K562 (cell line): Measurements from ENCODE around the gene TRDMT1. TPM values are rescaled to one million over a fixed set of nuclear protein-coding genes. Genes with fewer than 3 reads are reported as not detected.
A peak's percentile ranks its signal among the peaks of the same experiment; 100 is the strongest.

Experiments used
- ARHGAP35 ChIP-seq: fragments of 450-650 bp; IDR thresholded peaks from 2 replicates; pipeline ENCODE4 v1.6.1; 2018; ENCODE audit not compliant: partially characterized antibody
- HDAC8 ChIP-seq: fragments of 450-650 bp; IDR thresholded peaks from 2 replicates; pipeline ENCODE4 v1.6.1; 2016; ENCODE audit warnings: mild to moderate bottlenecking, missing genetic modification characterization, moderate library complexity, missing compliant biosample characterization
- KHSRP ChIP-seq: fragments of 450-650 bp; IDR thresholded peaks from 2 replicates; pipeline ENCODE4 v1.6.1; 2017
- RBM39 ChIP-seq: fragments of 200-400 bp; formaldehyde crosslinking; optimal IDR thresholded peaks from 2 replicates; pipeline ENCODE3; 2018; ENCODE audit warnings: low read depth, low read length
- SRF ChIP-seq, 2 experiments: fragments of 250-450, 450-650 bp in 1 of 2; sonication (Bioruptor Pico) in 1 of 2; sonication (generic) in 1 of 2; formaldehyde crosslinking; IDR thresholded peaks; 2 replicates each; pipeline versions ENCODE4 v1.5.0 to v1.5.1; 2020 to 2022; ENCODE audit warnings: mild to moderate bottlenecking in 1 of 2, missing genetic modification reagents in 1 of 2
- polyA plus RNA-seq, 8 experiments: library from polyadenylated mRNA; depleted of rRNA in 4 of 8; stranded (reverse) in 5 of 8; unstranded in 3 of 8; fragments of >200 nt; fragmentation: Nextera tagmentation in 2 of 8; fragmentation: Illumina TruSeq in 1 of 8; extraction: Ambion mirVana in 2 of 8; extraction: Trizol in 1 of 8; gene quantifications; 2 replicates each; pipeline versions ENCODE4 v1.2.1 to v1.2.3, GENCODE V29; 2011 to 2014; ENCODE audit warnings: inconsistent platforms in 1 of 8, missing spikeins in 1 of 8
- total RNA-seq, 7 experiments: library from RNA; depleted of rRNA in 6 of 7; stranded (reverse); fragments of >200 nt in 6 of 7; fragmentation: Illumina TruSeq in 2 of 7; extraction: Trizol in 2 of 7; gene quantifications; 2 replicates each; pipeline versions ENCODE4 v1.2.1 to v1.2.3, GENCODE V29; 2011 to 2021; ENCODE audit warnings: low replicate concordance in 1 of 7
- TF ChIP-seq, protein P1 (sequence below): fragments of 200-800 bp; sonication (Bioruptor generic); IDR thresholded peaks from 2 replicates; pipeline ENCODE4 v1.6.1; 2017; ENCODE audit warnings: missing genetic modification characterization, missing compliant biosample characterization
- TF ChIP-seq, protein P2 (sequence below), 2 experiments: fragments of 150-350 bp in 1 of 2; IDR thresholded peaks; 2 replicates each; pipeline ENCODE4 v1.6.1; 2012 to 2016; ENCODE audit warnings: low read depth in 2 of 2, low read length in 2 of 2, mild to moderate bottlenecking in 1 of 2, moderate library complexity in 1 of 2
- TF ChIP-seq, protein P3 (sequence below), 3 experiments: fragments of 200-800 bp in 1 of 3; fragments of 250-450 bp in 1 of 3; fragments of 450-650 bp in 1 of 3; sonication (Bioruptor Pico) in 1 of 3; sonication (Bioruptor generic) in 1 of 3; formaldehyde crosslinking in 1 of 3; IDR thresholded peaks; 2 replicates each; pipeline versions ENCODE4 v1.6.1 to v1.8.0; 2016 to 2022; ENCODE audit warnings: mild to moderate bottlenecking in 2 of 3, missing genetic modification characterization in 2 of 3, missing compliant biosample characterization in 1 of 3, moderate library complexity in 1 of 3
- TF ChIP-seq, protein P4 (sequence below), 2 experiments: fragments of 450-650 bp; IDR thresholded peaks; 2 replicates each; pipeline ENCODE4 v1.6.1; 2016

TRDMT1 gene
- total and polyA plus RNA-seq, 9 of the 15 experiments (the other 6 are each of a cell fraction or from before 2014, with no cell fraction given): 5.4 to 12.6 (median 9.3) TPM

DNA sequence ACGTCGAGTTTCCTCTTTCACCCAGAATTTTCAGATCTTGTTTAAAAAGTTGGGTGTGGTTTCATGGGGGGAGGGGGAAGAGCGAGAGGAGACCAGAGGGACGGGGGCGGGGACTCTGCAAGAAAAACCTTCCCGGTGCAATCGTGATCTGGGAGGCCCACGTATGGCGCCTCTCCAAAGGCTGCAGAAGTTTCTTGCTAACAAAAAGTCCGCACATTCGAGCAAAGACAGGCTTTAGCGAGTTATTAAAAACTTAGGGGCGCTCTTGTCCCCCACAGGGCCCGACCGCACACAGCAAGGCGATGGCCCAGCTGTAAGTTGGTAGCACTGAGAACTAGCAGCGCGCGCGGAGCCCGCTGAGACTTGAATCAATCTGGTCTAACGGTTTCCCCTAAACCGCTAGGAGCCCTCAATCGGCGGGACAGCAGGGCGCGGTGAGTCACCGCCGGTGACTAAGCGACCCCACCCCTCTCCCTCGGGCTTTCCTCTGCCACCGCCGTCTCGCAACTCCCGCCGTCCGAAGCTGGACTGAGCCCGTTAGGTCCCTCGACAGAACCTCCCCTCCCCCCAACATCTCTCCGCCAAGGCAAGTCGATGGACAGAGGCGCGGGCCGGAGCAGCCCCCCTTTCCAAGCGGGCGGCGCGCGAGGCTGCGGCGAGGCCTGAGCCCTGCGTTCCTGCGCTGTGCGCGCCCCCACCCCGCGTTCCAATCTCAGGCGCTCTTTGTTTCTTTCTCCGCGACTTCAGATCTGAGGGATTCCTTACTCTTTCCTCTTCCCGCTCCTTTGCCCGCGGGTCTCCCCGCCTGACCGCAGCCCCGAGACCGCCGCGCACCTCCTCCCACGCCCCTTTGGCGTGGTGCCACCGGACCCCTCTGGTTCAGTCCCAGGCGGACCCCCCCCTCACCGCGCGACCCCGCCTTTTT is 26.9 kb upstream of the TRDMT1 start, which contains the start of gene VIM (continued):
- TF ChIP-seq, protein P1, sequence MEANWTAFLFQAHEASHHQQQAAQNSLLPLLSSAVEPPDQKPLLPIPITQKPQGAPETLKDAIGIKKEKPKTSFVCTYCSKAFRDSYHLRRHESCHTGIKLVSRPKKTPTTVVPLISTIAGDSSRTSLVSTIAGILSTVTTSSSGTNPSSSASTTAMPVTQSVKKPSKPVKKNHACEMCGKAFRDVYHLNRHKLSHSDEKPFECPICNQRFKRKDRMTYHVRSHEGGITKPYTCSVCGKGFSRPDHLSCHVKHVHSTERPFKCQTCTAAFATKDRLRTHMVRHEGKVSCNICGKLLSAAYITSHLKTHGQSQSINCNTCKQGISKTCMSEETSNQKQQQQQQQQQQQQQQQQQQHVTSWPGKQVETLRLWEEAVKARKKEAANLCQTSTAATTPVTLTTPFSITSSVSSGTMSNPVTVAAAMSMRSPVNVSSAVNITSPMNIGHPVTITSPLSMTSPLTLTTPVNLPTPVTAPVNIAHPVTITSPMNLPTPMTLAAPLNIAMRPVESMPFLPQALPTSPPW (CRISPR knock-in tag): peak; percentile 88
- no peak for TF ChIP-seq ARHGAP35
- TF ChIP-seq, protein P2, sequence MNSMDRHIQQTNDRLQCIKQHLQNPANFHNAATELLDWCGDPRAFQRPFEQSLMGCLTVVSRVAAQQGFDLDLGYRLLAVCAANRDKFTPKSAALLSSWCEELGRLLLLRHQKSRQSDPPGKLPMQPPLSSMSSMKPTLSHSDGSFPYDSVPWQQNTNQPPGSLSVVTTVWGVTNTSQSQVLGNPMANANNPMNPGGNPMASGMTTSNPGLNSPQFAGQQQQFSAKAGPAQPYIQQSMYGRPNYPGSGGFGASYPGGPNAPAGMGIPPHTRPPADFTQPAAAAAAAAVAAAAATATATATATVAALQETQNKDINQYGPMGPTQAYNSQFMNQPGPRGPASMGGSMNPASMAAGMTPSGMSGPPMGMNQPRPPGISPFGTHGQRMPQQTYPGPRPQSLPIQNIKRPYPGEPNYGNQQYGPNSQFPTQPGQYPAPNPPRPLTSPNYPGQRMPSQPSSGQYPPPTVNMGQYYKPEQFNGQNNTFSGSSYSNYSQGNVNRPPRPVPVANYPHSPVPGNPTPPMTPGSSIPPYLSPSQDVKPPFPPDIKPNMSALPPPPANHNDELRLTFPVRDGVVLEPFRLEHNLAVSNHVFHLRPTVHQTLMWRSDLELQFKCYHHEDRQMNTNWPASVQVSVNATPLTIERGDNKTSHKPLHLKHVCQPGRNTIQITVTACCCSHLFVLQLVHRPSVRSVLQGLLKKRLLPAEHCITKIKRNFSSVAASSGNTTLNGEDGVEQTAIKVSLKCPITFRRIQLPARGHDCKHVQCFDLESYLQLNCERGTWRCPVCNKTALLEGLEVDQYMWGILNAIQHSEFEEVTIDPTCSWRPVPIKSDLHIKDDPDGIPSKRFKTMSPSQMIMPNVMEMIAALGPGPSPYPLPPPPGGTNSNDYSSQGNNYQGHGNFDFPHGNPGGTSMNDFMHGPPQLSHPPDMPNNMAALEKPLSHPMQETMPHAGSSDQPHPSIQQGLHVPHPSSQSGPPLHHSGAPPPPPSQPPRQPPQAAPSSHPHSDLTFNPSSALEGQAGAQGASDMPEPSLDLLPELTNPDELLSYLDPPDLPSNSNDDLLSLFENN (IDR thresholded peaks at IDR 0.05; ENCODE audit: low read depth in 2 of 2, low read length in 2 of 2): no peak; a peak in 1 of 4 replicates
- TF ChIP-seq, protein P3, sequence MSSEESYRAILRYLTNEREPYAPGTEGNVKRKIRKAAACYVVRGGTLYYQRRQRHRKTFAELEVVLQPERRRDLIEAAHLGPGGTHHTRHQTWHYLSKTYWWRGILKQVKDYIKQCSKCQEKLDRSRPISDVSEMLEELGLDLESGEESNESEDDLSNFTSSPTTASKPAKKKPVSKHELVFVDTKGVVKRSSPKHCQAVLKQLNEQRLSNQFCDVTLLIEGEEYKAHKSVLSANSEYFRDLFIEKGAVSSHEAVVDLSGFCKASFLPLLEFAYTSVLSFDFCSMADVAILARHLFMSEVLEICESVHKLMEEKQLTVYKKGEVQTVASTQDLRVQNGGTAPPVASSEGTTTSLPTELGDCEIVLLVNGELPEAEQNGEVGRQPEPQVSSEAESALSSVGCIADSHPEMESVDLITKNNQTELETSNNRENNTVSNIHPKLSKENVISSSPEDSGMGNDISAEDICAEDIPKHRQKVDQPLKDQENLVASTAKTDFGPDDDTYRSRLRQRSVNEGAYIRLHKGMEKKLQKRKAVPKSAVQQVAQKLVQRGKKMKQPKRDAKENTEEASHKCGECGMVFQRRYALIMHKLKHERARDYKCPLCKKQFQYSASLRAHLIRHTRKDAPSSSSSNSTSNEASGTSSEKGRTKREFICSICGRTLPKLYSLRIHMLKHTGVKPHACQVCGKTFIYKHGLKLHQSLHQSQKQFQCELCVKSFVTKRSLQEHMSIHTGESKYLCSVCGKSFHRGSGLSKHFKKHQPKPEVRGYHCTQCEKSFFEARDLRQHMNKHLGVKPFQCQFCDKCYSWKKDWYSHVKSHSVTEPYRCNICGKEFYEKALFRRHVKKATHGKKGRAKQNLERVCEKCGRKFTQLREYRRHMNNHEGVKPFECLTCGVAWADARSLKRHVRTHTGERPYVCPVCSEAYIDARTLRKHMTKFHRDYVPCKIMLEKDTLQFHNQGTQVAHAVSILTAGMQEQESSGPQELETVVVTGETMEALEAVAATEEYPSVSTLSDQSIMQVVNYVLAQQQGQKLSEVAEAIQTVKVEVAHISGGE (CRISPR knock-in tag; IDR thresholded peaks at IDR 0.05): no peak; a peak in 2 of 6 replicates
- TF ChIP-seq SRF (CRISPR knock-in tag; IDR thresholded peaks at IDR 0.05): no peak
- TF ChIP-seq, protein P4, sequence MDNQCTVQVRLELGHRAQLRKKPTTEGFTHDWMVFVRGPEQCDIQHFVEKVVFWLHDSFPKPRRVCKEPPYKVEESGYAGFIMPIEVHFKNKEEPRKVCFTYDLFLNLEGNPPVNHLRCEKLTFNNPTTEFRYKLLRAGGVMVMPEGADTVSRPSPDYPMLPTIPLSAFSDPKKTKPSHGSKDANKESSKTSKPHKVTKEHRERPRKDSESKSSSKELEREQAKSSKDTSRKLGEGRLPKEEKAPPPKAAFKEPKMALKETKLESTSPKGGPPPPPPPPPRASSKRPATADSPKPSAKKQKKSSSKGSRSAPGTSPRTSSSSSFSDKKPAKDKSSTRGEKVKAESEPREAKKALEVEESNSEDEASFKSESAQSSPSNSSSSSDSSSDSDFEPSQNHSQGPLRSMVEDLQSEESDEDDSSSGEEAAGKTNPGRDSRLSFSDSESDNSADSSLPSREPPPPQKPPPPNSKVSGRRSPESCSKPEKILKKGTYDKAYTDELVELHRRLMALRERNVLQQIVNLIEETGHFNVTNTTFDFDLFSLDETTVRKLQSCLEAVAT (IDR thresholded peaks at IDR 0.05): peak in 1 of 2 experiments; percentile 77; a peak in 2 of 4 replicates
- no peak for TF ChIP-seq KHSRP
- no peak for TF ChIP-seq HDAC8 (tag)
- no peak for TF ChIP-seq RBM39
